CD14-positive monocyte (primary cell): ENCODE results near the gene HMGXB3. TPM values are rescaled to one million over a fixed set of nuclear protein-coding genes. Genes with fewer than 3 reads are reported as not detected.

Experiments
- DNase-seq, 3 donors: peaks; one replicate each; pipeline ENCODE4 v3.0.0-alpha.2; 2011 to 2022
- H2AFZ ChIP-seq: 2 replicates; pipeline ENCODE4 v1.6.0; 2012; ENCODE audit warnings: mild to moderate bottlenecking, low read depth, low read length, inconsistent platforms; ENCODE audit not compliant: insufficient read depth, poor library complexity, severe bottlenecking
- H3K27ac ChIP-seq, 2 donors: 1 replicate in 1 of 2; 2 replicates in 1 of 2; pipeline ENCODE4 v1.5.1; 2012 to 2013; ENCODE audit warnings: low read length in 2 of 2, control low read depth in 1 of 2, inconsistent platforms in 1 of 2, low read depth in 1 of 2, mild to moderate bottlenecking in 1 of 2
- H3K27me3 ChIP-seq, 2 donors: one replicate each; pipeline versions ENCODE4 v1.6.0 to v1.6.1; 2011 to 2013; ENCODE audit warnings: low read length in 2 of 2; ENCODE audit not compliant: control insufficient read depth in 2 of 2, insufficient read depth in 2 of 2
- H3K36me3 ChIP-seq, 2 donors: replicated peaks in 1 of 2; 1 replicate in 1 of 2; 2 replicates in 1 of 2; pipeline versions ENCODE4 v1.5.1 to v1.6.1; 2012 to 2013; ENCODE audit warnings: low read length in 2 of 2, control low read depth in 1 of 2, inconsistent platforms in 1 of 2, mild to moderate bottlenecking in 1 of 2; ENCODE audit not compliant: insufficient read depth in 2 of 2, control insufficient read depth in 1 of 2
- H3K4me1 ChIP-seq, 2 donors: 1 replicate in 1 of 2; 2 replicates in 1 of 2; pipeline versions ENCODE4 v1.5.1 to v1.6.1; 2012 to 2013; ENCODE audit warnings: low read length in 2 of 2, control low read depth in 1 of 2, inconsistent platforms in 1 of 2, mild to moderate bottlenecking in 1 of 2, moderate library complexity in 1 of 2; ENCODE audit not compliant: insufficient read depth in 2 of 2, control insufficient read depth in 1 of 2
- H3K4me2 ChIP-seq: replicated peaks from 2 replicates; pipeline ENCODE3; 2012; ENCODE audit warnings: low read length, moderate library complexity, mild to moderate bottlenecking; ENCODE audit not compliant: poor library complexity, severe bottlenecking; ENCODE audit errors: extremely low read depth
- H3K4me3 ChIP-seq, 3 experiments: fragments of 200-600 bp in 1 of 3; sonication (generic) in 1 of 3; replicated peaks in 1 of 3; 1 replicate in 2 of 3; 2 replicates in 1 of 3; pipeline ENCODE4 v1.5.1; 2011 to 2013; ENCODE audit warnings: low read length in 3 of 3, mild to moderate bottlenecking in 3 of 3, control low read depth in 2 of 3, low read depth in 2 of 3, inconsistent platforms in 1 of 3, moderate library complexity in 1 of 3
- H3K79me2 ChIP-seq: 2 replicates; pipeline ENCODE4 v1.6.0; 2012; ENCODE audit warnings: mild to moderate bottlenecking, control low read depth, inconsistent platforms, low read length, moderate library complexity; ENCODE audit not compliant: insufficient read depth
- H3K9ac ChIP-seq: 2 replicates; pipeline ENCODE4 v1.6.0; 2017; ENCODE audit warnings: low read length, mild to moderate bottlenecking; ENCODE audit not compliant: insufficient read depth, poor library complexity, severe bottlenecking
- H3K9me3 ChIP-seq, 2 donors: replicated peaks in 1 of 2; 1 replicate in 1 of 2; 2 replicates in 1 of 2; pipeline versions ENCODE4 v1.5.1 to v1.6.1; 2012 to 2013; ENCODE audit warnings: low read length in 2 of 2, control low read depth in 1 of 2; ENCODE audit not compliant: control insufficient read depth in 1 of 2, insufficient read depth in 1 of 2
- H4K20me1 ChIP-seq: 2 replicates; pipeline ENCODE4 v1.6.0; 2012; ENCODE audit warnings: mild to moderate bottlenecking, low read length, control low read depth, moderate library complexity; ENCODE audit not compliant: insufficient read depth
- H3K27ac Mint-ChIP-seq, 7 donors: one replicate each; pipeline ENCODE4 v1.8.0; 2020; ENCODE audit warnings: mild to moderate bottlenecking in 7 of 7, mixed read lengths in 7 of 7, moderate library complexity in 6 of 7, inconsistent platforms in 2 of 7
- H3K27me3 Mint-ChIP-seq, 3 donors: one replicate each; pipeline ENCODE4 v1.8.0; 2021 to 2022; ENCODE audit warnings: low read depth in 3 of 3, mild to moderate bottlenecking in 3 of 3, mixed read lengths in 3 of 3, moderate library complexity in 3 of 3, inconsistent platforms in 1 of 3
- H3K36me3 Mint-ChIP-seq, 2 donors: one replicate each; pipeline ENCODE4 v1.8.0; 2020; ENCODE audit warnings: mixed read lengths in 2 of 2, inconsistent platforms in 1 of 2, mild to moderate bottlenecking in 1 of 2
- H3K4me1 Mint-ChIP-seq: one replicate; pipeline ENCODE4 v1.8.0; 2020; ENCODE audit warnings: mild to moderate bottlenecking, mixed read lengths
- H3K4me3 Mint-ChIP-seq, 2 donors: one replicate each; pipeline ENCODE4 v1.8.0; 2020; ENCODE audit warnings: mild to moderate bottlenecking in 2 of 2, mixed read lengths in 2 of 2, moderate library complexity in 1 of 2
- H3K9me3 Mint-ChIP-seq, 7 donors: one replicate each; pipeline ENCODE4 v1.8.0; 2020 to 2022; ENCODE audit warnings: mixed read lengths in 7 of 7, mild to moderate bottlenecking in 6 of 7, moderate library complexity in 6 of 7, inconsistent platforms in 2 of 7
- CTCF ChIP-seq: fragments of 200-600 bp; IDR thresholded peaks from one replicate; pipeline ENCODE4 v1.8.0; 2022; ENCODE audit warnings: antibody characterized with exemption, mild to moderate bottlenecking
- WGBS: methylation state at CpG from one replicate; pipeline ENCODE4 v1.1.5; 2013; ENCODE audit warnings: missing lambda C conversion rate; ENCODE audit not compliant: insufficient coverage; 5-methylcytosine and 5-hydroxymethylcytosine counted together
- intact Hi-C, 2 donors: fragments of 100-400 bp; cut with micrococcal nuclease; formaldehyde crosslinking; loops; one replicate each; pipeline versions ENCODE4 v1.15.0 to v1.15.1; 2023
- polyA plus RNA-seq, 3 donors: library from polyadenylated mRNA; depleted of rRNA in 1 of 3; unstranded in 2 of 3; stranded (reverse) in 1 of 3; fragments of 300-500 nt in 2 of 3; fragments of >200 nt in 1 of 3; fragmentation: Illumina TruSeq in 2 of 3; gene quantifications; 1 replicate in 2 of 3; 2 replicates in 1 of 3; pipeline ENCODE4 v1.2.3, GENCODE V29; 2012 to 2021

HMGXB3 gene
- polyA plus RNA-seq, 3 donors, result 3.1 to 22.9 (median 6.2) TPM

DNA sequence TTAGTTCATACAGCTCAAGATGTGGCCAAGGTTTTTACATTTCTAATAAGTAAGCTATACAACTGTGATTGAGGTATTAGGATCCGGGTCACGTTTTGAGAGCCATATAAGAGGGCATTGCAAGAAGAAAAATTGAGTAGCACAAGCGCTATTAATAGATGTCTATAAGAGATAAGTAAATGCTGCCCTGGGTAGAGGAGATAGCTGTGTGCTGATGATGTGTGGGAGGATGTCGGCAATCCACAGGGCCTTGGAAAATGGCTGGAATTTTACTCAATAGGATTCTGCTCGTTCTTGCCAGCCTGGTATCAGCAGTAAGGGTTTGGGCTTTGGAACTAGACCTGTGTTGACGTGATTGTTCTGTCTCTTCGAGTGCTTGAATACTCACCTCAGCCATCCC, 44.2 kb downstream of the HMGXB3 start:
- H3K27ac Mint-ChIP-seq, result peak overlapping the region in 1 of 7 donors; percentile 16
- Histone ChIP-seq H3K9me3 (no peaks in the 10 kb centered on the region), H3K27ac (peak overlapping the region in 1 of 2 donors; percentile 21), H3K4me2 (no peak overlapping the region), H3K27me3 (no peaks in the 10 kb centered on the region), H4K20me1 (peaks cover 14% of the 10 kb centered on the region), H2AFZ (no peak overlapping the region), H3K4me1 (peaks cover 6 to 9% of the 10 kb centered on the region in 2 donors), H3K36me3 (peaks cover 83 to 96% of the 10 kb centered on the region in 2 donors), H3K4me3 (no peak overlapping the region), H3K9ac (no peak overlapping the region), H3K79me2 (no peaks in the 10 kb centered on the region)
- H3K36me3 Mint-ChIP-seq, result peaks cover 89 to 96% of the 10 kb centered on the region in 2 donors
- H3K27me3 Mint-ChIP-seq, result peaks cover 0 to 6% (median 2%) of the 10 kb centered on the region in 3 donors
- H3K4me1 Mint-ChIP-seq, result peaks cover 16% of the 10 kb centered on the region
- H3K9me3 Mint-ChIP-seq, result peaks cover 0 to 2% (median 0%) of the 10 kb centered on the region in 7 donors
- intact Hi-C loops, result no loop called here
- 100% methylated on average over 2 of the region's 7 CpGs for WGBS
- no peak for DNase-seq
- TF ChIP-seq CTCF, result no peak
- H3K4me3 Mint-ChIP-seq, result no peak overlapping the region

DNA sequence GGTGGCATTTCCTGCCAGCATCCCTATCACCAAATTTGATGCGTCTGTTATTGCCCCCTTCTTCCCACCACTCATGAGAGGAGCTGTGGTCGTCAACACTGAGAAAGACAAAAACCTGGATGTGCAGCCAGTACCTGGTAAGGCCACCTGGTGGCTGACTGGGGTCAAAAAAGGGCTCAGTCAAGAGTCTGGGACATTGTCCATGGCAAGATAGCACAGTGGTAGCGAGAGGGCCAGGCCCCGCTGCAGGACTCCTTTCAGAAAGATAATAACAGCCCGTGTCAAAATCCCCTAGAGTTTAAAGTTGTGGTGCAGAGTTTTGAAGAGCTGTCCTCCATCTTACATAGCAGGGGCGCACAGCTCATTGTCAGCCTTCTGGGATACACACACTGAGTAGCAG, 45.0 kb downstream of the HMGXB3 start:
- Histone ChIP-seq H2AFZ (no peak overlapping the region), H4K20me1 (peaks cover 22% of the 10 kb centered on the region), H3K4me1 (peaks cover 7 to 13% of the 10 kb centered on the region in 2 donors), H3K4me3 (no peak overlapping the region), H3K4me2 (no peak overlapping the region), H3K79me2 (no peaks in the 10 kb centered on the region), H3K9me3 (no peaks in the 10 kb centered on the region), H3K27me3 (no peaks in the 10 kb centered on the region), H3K36me3 (peaks cover 86 to 96% of the 10 kb centered on the region in 2 donors), H3K9ac (no peak overlapping the region), H3K27ac (no peak overlapping the region)
- no peak for TF ChIP-seq CTCF
- Mint-ChIP-seq H3K4me1 (peaks cover 21% of the 10 kb centered on the region), H3K27me3 (peaks cover 0 to 6% (median 2%) of the 10 kb centered on the region in 3 donors), H3K36me3 (peaks cover 89 to 96% of the 10 kb centered on the region in 2 donors), H3K9me3 (peaks cover 0 to 2% (median 0%) of the 10 kb centered on the region in 7 donors), H3K4me3 (no peak overlapping the region), H3K27ac (peak overlapping the region in 2 of 7 donors; percentile 0 to 39)
- DNase-seq, result no peak
- WGBS, result 100% methylated on average over 2 of the region's 6 CpGs
- intact Hi-C loops, result no loop called here
